DND-41 (cell line): Measurements from ENCODE around the gene BCCIP.

ENCODE experiments used
- EZH2 ChIP-seq: IDR thresholded peaks from 3 replicates; pipeline ENCODE4 v1.6.1; 2012; ENCODE audit warnings: borderline replicate concordance, low read depth, mild to moderate bottlenecking, moderate library complexity, low read length, inconsistent platforms; ENCODE audit not compliant: severe bottlenecking
- TF ChIP-seq, protein P1 (sequence below): IDR thresholded peaks from 2 replicates; pipeline ENCODE4 v1.5.1; 2012; ENCODE audit warnings: borderline replicate concordance, low read length, moderate library complexity, mild to moderate bottlenecking; ENCODE audit not compliant: poor library complexity, severe bottlenecking; ENCODE audit errors: extremely low read depth

DNA sequence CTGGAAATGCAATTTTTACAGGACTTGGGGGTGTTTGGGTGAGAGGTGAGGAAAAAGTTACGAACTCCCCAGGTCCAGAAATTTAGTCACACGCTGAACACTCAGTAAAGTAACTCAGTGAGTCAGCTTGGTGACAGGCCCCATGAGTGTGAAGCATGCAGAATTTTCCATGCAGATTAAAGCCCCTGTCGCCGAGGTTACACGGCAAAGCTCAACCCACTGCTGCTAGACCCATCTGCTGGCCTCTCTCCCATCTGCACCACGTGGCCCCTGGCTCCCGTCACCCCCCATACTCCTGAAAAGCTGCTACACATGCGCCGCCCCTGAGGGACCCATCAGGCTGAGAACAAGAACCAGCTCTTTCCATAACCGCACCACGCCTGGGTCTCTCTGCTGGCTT is 40.7 kb upstream of the BCCIP start:
- TF ChIP-seq, protein P1, sequence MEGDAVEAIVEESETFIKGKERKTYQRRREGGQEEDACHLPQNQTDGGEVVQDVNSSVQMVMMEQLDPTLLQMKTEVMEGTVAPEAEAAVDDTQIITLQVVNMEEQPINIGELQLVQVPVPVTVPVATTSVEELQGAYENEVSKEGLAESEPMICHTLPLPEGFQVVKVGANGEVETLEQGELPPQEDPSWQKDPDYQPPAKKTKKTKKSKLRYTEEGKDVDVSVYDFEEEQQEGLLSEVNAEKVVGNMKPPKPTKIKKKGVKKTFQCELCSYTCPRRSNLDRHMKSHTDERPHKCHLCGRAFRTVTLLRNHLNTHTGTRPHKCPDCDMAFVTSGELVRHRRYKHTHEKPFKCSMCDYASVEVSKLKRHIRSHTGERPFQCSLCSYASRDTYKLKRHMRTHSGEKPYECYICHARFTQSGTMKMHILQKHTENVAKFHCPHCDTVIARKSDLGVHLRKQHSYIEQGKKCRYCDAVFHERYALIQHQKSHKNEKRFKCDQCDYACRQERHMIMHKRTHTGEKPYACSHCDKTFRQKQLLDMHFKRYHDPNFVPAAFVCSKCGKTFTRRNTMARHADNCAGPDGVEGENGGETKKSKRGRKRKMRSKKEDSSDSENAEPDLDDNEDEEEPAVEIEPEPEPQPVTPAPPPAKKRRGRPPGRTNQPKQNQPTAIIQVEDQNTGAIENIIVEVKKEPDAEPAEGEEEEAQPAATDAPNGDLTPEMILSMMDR: no peak
- TF ChIP-seq EZH2: no peak
